ENCODE data around the gene OTUD1. TPM values are rescaled to one million over a fixed set of nuclear protein-coding genes. Genes with fewer than 3 reads are reported as not detected.

Gene OTUD1
- total RNA-seq, 1 experiment from 2014 or later, result 10.4 TPM

GRCh38 chr10:23452033-23452655 lies 13.3 kb downstream of the OTUD1 start:
- peaks cover 12% of the 10 kb centered on the region for H3K4me1 Mint-ChIP-seq (ENCODE audit: low read depth, unreplicated experiment)
- TF ChIP-seq CTCF (IDR thresholded peaks at IDR 0.05; ENCODE audit: unreplicated experiment), result no peak
- no TSS peak for BruUV-seq (replicated peaks)

DNA sequence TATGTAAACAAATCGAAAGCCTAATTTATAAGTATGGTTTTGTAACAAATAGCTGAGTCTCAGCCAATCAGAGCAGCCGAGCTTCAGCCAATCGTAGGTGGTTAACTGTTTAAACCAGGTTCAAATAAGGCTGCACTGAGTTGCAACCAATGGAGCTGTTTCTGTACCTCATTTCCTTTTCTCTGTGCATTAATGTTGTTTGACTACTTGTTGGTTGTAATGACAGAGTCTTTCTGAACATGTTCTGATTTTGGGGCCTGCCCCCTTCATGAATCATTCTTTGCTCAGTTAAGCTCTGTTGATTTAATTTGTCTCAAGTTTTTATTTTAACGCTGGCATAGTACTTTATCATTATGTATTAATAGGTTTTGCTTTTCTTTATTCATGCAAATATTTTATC lies 14.6 kb downstream of the OTUD1 start:
- Mint-ChIP-seq H3K9me3 (ENCODE audit: low read depth, unreplicated experiment) (no peaks in the 10 kb centered on the region), H3K4me1 (ENCODE audit: low read depth, unreplicated experiment) (peaks cover 12% of the 10 kb centered on the region), H3K27ac (ENCODE audit: unreplicated experiment) (no peak overlapping the region), H3K27me3 (ENCODE audit: unreplicated experiment) (no peaks in the 10 kb centered on the region), H3K36me3 (ENCODE audit: insufficient read depth, unreplicated experiment) (no peaks in the 10 kb centered on the region), H3K4me3 (ENCODE audit: low read depth, unreplicated experiment) (no peak overlapping the region)
- no peak for DNase-seq
- no TSS peak for BruUV-seq (replicated peaks)
- CTCF ChIA-PET, result interaction anchor here (1.0 kb wide), 1 partner anchor 539 kb away, joined by 3 read pairs; no protein-coding TSS in a partner anchor
- TF ChIP-seq CTCF (IDR thresholded peaks at IDR 0.05; ENCODE audit: unreplicated experiment), result no peak
- intact Hi-C loops (cut with micrococcal nuclease; ENCODE audit: unreplicated experiment), result no loop called here

More at GRCh38 chr10:23452033-23452655, 13.3 kb downstream of the OTUD1 start:
- no peaks in the 10 kb centered on the region for H3K36me3 Mint-ChIP-seq (ENCODE audit: insufficient read depth, unreplicated experiment)
- CTCF ChIA-PET, result no interaction called here
- intact Hi-C loops (cut with micrococcal nuclease; ENCODE audit: unreplicated experiment), result no loop called here
- no peaks in the 10 kb centered on the region for H3K27me3 Mint-ChIP-seq (ENCODE audit: unreplicated experiment)
- H3K9me3 Mint-ChIP-seq (ENCODE audit: low read depth, unreplicated experiment), result no peaks in the 10 kb centered on the region
- no peak overlapping the region for H3K4me3 Mint-ChIP-seq (ENCODE audit: low read depth, unreplicated experiment)
- H3K27ac Mint-ChIP-seq (ENCODE audit: unreplicated experiment), result no peak overlapping the region
- no peak for DNase-seq

DNA sequence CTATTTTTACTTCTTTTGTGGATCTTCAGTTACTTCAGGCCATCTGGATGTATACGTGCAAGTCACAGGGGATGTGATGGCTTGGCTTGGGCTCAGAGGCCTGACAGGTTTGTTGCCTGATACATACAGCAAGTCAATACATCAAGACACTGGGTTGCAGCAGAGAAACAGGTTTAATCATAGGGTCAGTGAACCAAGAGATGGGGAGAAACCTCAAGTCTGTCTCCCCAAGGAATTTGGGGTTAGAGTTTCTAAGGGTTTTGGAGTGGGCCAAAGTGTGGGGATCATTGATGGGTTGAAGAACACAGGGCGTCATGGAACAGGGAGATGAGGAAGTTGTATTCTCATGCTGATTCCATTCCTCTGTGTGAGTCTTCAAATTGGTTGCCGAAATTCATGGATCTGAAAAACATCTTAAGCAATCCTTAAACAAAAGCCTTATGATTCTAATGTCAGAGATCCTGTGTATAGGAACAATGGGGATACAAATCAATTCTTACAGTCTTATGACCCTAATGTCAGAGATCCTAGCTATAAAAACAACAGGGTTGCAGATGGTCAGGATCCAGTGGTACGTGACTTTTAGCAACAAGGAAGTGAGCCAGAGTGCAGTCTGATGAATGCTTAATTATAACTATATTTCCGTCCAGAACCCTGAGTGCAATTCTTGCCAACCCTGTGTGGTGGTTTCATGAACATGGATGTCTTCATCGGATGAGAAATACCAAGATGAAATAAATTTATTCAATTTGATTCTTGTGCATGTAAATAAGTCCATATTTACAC lies 18.9 kb downstream of the OTUD1 start:
- CTCF ChIA-PET, result no interaction called here
- no peak for DNase-seq
- Mint-ChIP-seq H3K9me3 (ENCODE audit: low read depth, unreplicated experiment) (no peaks in the 10 kb centered on the region), H3K4me3 (ENCODE audit: low read depth, unreplicated experiment) (no peak overlapping the region), H3K27me3 (ENCODE audit: unreplicated experiment) (no peaks in the 10 kb centered on the region), H3K4me1 (ENCODE audit: low read depth, unreplicated experiment) (peaks cover 16% of the 10 kb centered on the region), H3K36me3 (ENCODE audit: insufficient read depth, unreplicated experiment) (no peaks in the 10 kb centered on the region), H3K27ac (ENCODE audit: unreplicated experiment) (no peak overlapping the region)
- TF ChIP-seq CTCF (IDR thresholded peaks at IDR 0.05; ENCODE audit: unreplicated experiment), result no peak
- intact Hi-C loops (cut with micrococcal nuclease; ENCODE audit: unreplicated experiment), result no loop called here
- BruUV-seq (replicated peaks), result no TSS peak

DNA sequence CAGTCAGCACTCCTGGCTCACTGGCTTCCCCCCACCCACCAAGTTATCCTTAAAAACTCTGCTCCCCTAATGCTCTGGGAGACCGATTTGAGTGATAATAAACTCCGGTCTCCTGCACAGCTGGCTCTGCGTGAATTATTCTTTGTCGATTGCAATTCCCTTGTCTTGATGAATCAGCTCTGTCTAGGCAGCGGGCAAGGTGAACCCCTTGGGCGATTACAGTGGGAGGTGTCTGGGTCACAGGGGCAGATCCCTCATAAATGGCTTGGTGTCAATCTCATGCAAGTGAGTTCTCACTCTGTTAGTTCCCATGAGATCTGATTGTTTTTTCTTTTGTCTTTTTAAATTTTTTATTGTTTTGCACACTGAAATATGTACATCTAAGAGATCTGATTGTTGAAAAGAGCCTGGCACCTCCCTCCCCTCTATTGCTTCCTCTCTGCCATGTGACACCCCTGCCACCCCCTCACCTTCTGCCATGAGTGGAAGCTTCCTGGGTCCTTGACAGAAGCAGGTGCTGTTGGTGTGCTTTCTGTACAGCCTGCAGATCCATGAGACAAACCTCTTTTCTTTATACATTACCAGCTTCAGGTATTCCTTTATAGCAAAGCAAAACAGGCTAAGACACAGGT lies 20.5 kb downstream of the OTUD1 start:
- H3K9me3 Mint-ChIP-seq (ENCODE audit: low read depth, unreplicated experiment), result no peaks in the 10 kb centered on the region
- no peaks in the 10 kb centered on the region for H3K27me3 Mint-ChIP-seq (ENCODE audit: unreplicated experiment)
- no peak overlapping the region for H3K27ac Mint-ChIP-seq (ENCODE audit: unreplicated experiment)
- TF ChIP-seq CTCF (IDR thresholded peaks at IDR 0.05; ENCODE audit: unreplicated experiment), result no peak
- peaks cover 16% of the 10 kb centered on the region for H3K4me1 Mint-ChIP-seq (ENCODE audit: low read depth, unreplicated experiment)
- CTCF ChIA-PET, result interaction anchor here (0.6 kb wide), 1 partner anchor 13 kb away, joined by 3 read pairs; no protein-coding TSS in a partner anchor
- no TSS peak for BruUV-seq (replicated peaks)
- no peak for DNase-seq
- H3K36me3 Mint-ChIP-seq (ENCODE audit: insufficient read depth, unreplicated experiment), result no peaks in the 10 kb centered on the region
- H3K4me3 Mint-ChIP-seq (ENCODE audit: low read depth, unreplicated experiment), result no peak overlapping the region
- intact Hi-C loops (cut with micrococcal nuclease; ENCODE audit: unreplicated experiment), result no loop called here
